SK-N-SH (cell line): Measurements from ENCODE around the gene SGSM2. TPM values are rescaled to one million over a fixed set of nuclear protein-coding genes. Genes with fewer than 3 reads are reported as not detected.

Experiments used
- CTCF ChIA-PET: fragments of 300-600, 350-600 bp; formaldehyde crosslinking; extraction: SDS; loops from one replicate; lab custom pipeline; 2021; lab: Yijun Ruan, JAX
- POLR2A ChIA-PET: fragments of 350-600 bp; sonication (Branson Sonifier 250); formaldehyde crosslinking; extraction: SDS; loops from one replicate; lab custom pipeline; 2020; ENCODE audit warnings: antibody characterized with exemption, inconsistent platforms; lab: Yijun Ruan, JAX
- DNase-seq: peaks from one replicate; pipeline ENCODE4 v3.0.0; 2012
- H2AFZ ChIP-seq: fragments of 200-600 bp; sonication (generic); 2 replicates; pipeline ENCODE4 v1.8.1; 2016; ENCODE audit warnings: antibody characterized with exemption, mild to moderate bottlenecking, low read depth
- H3F3A ChIP-seq: fragments of 200-600 bp; sonication (generic); replicated peaks from 2 replicates; pipeline ENCODE3; 2016; ENCODE audit warnings: antibody characterized with exemption, mild to moderate bottlenecking; ENCODE audit not compliant: insufficient read depth
- H3K27ac ChIP-seq, 2 experiments: fragments of 200-500 bp in 1 of 2; fragments of 200-600 bp in 1 of 2; sonication (Bioruptor generic) in 1 of 2; sonication (generic), shearing (Covaris generic) in 1 of 2; 2 replicates each; pipeline versions ENCODE4 v1.5.1 to v1.6.1; 2014 to 2016; ENCODE audit warnings: low read depth in 2 of 2, inconsistent platforms in 1 of 2, low read length in 1 of 2, mild to moderate bottlenecking in 1 of 2, mixed read lengths in 1 of 2
- H3K27me3 ChIP-seq: fragments of 200-600 bp; sonication (generic), shearing (Covaris generic); 2 replicates; pipeline ENCODE4 v1.6.1; 2016; ENCODE audit warnings: mixed run types; ENCODE audit not compliant: insufficient read depth
- H3K36me3 ChIP-seq, 2 experiments: fragments of 200-500 bp in 1 of 2; fragments of 200-600 bp in 1 of 2; sonication (Bioruptor generic) in 1 of 2; sonication (generic) in 1 of 2; replicated peaks in 1 of 2; 2 replicates each; pipeline versions ENCODE3 to v1.5.1; 2014 to 2016; ENCODE audit warnings: low read length in 1 of 2, mild to moderate bottlenecking in 1 of 2; ENCODE audit not compliant: insufficient read depth in 2 of 2, control insufficient read depth in 1 of 2
- H3K4me1 ChIP-seq, 2 experiments: fragments of 200-500 bp in 1 of 2; fragments of 200-600 bp in 1 of 2; sonication (Bioruptor generic) in 1 of 2; sonication (generic), shearing (Covaris generic) in 1 of 2; 2 replicates each; pipeline versions ENCODE4 v1.5.1 to v1.6.1; 2014 to 2016; ENCODE audit warnings: low read depth in 1 of 2, low read length in 1 of 2, mixed run types in 1 of 2; ENCODE audit not compliant: insufficient read depth in 2 of 2, control insufficient read depth in 1 of 2
- H3K4me2 ChIP-seq: fragments of 200-600 bp; sonication (generic), shearing (Covaris generic); 2 replicates; pipeline ENCODE4 v1.6.1; 2017; ENCODE audit warnings: mixed run types
- H3K4me3 ChIP-seq, 2 experiments: fragments of 200-500 bp in 1 of 2; fragments of 200-600 bp in 1 of 2; sonication (Bioruptor generic) in 1 of 2; sonication (generic), shearing (Covaris generic) in 1 of 2; 2 replicates each; pipeline versions ENCODE4 v1.5.1 to v1.8.1; 2014 to 2016; ENCODE audit warnings: low read depth in 2 of 2, inconsistent platforms in 1 of 2, low read length in 1 of 2, mild to moderate bottlenecking in 1 of 2, mixed read lengths in 1 of 2, moderate library complexity in 1 of 2
- H3K79me2 ChIP-seq: fragments of 200-600 bp; sonication (generic); 2 replicates; pipeline ENCODE4 v1.8.1; 2017; ENCODE audit warnings: mild to moderate bottlenecking; ENCODE audit not compliant: insufficient read depth
- H3K9ac ChIP-seq: fragments of 200-600 bp; sonication (generic); 2 replicates; pipeline ENCODE4 v1.6.1; 2017; ENCODE audit warnings: mixed run types
- H3K9me2 ChIP-seq: fragments of 200-600 bp; sonication (generic); 2 replicates; pipeline ENCODE4 v1.6.1; 2017; ENCODE audit warnings: mixed run types
- H3K9me3 ChIP-seq: fragments of 200-600 bp; sonication (generic); 2 replicates; pipeline ENCODE4 v1.6.1; 2017; ENCODE audit warnings: mixed run types, mild to moderate bottlenecking, moderate library complexity
- H4K20me1 ChIP-seq: fragments of 200-600 bp; sonication (generic); 2 replicates; pipeline ENCODE4 v1.6.1; 2017; ENCODE audit warnings: mild to moderate bottlenecking, mixed run types; ENCODE audit not compliant: insufficient read depth
- CTCF ChIP-seq: fragments of 200-600 bp; sonication (generic); IDR thresholded peaks from 2 replicates; pipeline ENCODE4 v1.6.1; 2017; ENCODE audit warnings: antibody characterized with exemption, mild to moderate bottlenecking, moderate library complexity
- ELF1 ChIP-seq: IDR thresholded peaks from 2 replicates; pipeline ENCODE4 v1.4.0; 2012
- EP300 ChIP-seq, 2 experiments: IDR thresholded peaks; 2 replicates each; pipeline versions ENCODE4 v1.4.0 to v1.6.1; 2012; ENCODE audit warnings: borderline replicate concordance in 1 of 2, low read depth in 1 of 2, low read length in 1 of 2
- FOSL2 ChIP-seq: IDR thresholded peaks from 2 replicates; pipeline ENCODE4 v1.4.0; 2012; ENCODE audit warnings: low read depth, mild to moderate bottlenecking, moderate library complexity, borderline replicate concordance
- FOXM1 ChIP-seq: IDR thresholded peaks from 2 replicates; pipeline ENCODE4 v1.4.0; 2012; ENCODE audit warnings: low read depth, mild to moderate bottlenecking
- IRF3 ChIP-seq: fragments of 150-350 bp; IDR thresholded peaks from 2 replicates; pipeline ENCODE4 v1.6.1; 2016; ENCODE audit warnings: mild to moderate bottlenecking, low read depth, low read length
- JUND ChIP-seq: IDR thresholded peaks from 2 replicates; pipeline ENCODE4 v1.4.0; 2012
- MAX ChIP-seq: IDR thresholded peaks from 2 replicates; pipeline ENCODE4 v1.4.0; 2012; ENCODE audit warnings: low read depth
- MEF2A ChIP-seq: IDR thresholded peaks from 2 replicates; pipeline ENCODE4 v1.4.0; 2012; ENCODE audit warnings: low read depth, borderline replicate concordance
- NFIC ChIP-seq: IDR thresholded peaks from 2 replicates; pipeline ENCODE4 v1.4.0; 2012; ENCODE audit warnings: borderline replicate concordance
- POLR2AphosphoS5 ChIP-seq: IDR thresholded peaks from 2 replicates; pipeline ENCODE4 v1.6.1; 2012; ENCODE audit warnings: low read depth, low read length
- RCOR1 ChIP-seq: fragments of 150-350 bp; IDR thresholded peaks from 2 replicates; pipeline ENCODE4 v1.6.1; 2017; ENCODE audit warnings: antibody characterized with exemption, low read length
- REST ChIP-seq: IDR thresholded peaks from 2 replicates; pipeline ENCODE4 v1.6.1; 2012; ENCODE audit warnings: mild to moderate bottlenecking, low read depth, low read length, moderate library complexity
- RFX5 ChIP-seq: IDR thresholded peaks from 2 replicates; pipeline ENCODE4 v1.6.1; 2012; ENCODE audit warnings: mild to moderate bottlenecking, improper control_type of control experiment, low read length
- RXRA ChIP-seq: IDR thresholded peaks from 2 replicates; pipeline ENCODE4 v1.4.0; 2012; ENCODE audit warnings: low read depth, mild to moderate bottlenecking, borderline replicate concordance
- SMC3 ChIP-seq: IDR thresholded peaks from 2 replicates; pipeline ENCODE4 v1.6.1; 2012; ENCODE audit warnings: low read depth, low read length, improper control_type of control experiment
- TCF12 ChIP-seq: IDR thresholded peaks from 2 replicates; pipeline ENCODE4 v1.4.0; 2012
- TEAD4 ChIP-seq: IDR thresholded peaks from 2 replicates; pipeline ENCODE4 v1.4.0; 2012; ENCODE audit warnings: mild to moderate bottlenecking, borderline replicate concordance; ENCODE audit not compliant: insufficient read depth
- YY1 ChIP-seq: IDR thresholded peaks from 2 replicates; pipeline ENCODE4 v1.4.0; 2012; ENCODE audit warnings: low read depth, mild to moderate bottlenecking
- ZBTB33 ChIP-seq: IDR thresholded peaks from 2 replicates; pipeline ENCODE4 v1.4.0; 2012; ENCODE audit warnings: low read depth, borderline replicate concordance
- WGBS: methylation state at CpG from one replicate; pipeline ENCODE4 v1.1.6; 2017; ENCODE audit warnings: low lambda C conversion rate; 5-methylcytosine and 5-hydroxymethylcytosine counted together
- polyA plus RNA-seq, 3 experiments: library from polyadenylated mRNA; depleted of rRNA; stranded (reverse); fragments of >200 nt; gene quantifications; 2 replicates each; pipeline ENCODE4 v1.2.3, GENCODE V29; 2012

The SGSM2 gene
- polyA plus RNA-seq, 1 of the 3 experiments (the other 2 are of a cell fraction): 85.9 TPM

GRCh38 chr17:2378905-2379304, 41.6 kb downstream of the SGSM2 start (continued):
- TF ChIP-seq CTCF: no peak
- no peak for TF ChIP-seq TEAD4
- TF ChIP-seq RXRA: no peak
- TF ChIP-seq MAX: no peak
- TF ChIP-seq JUND: no peak
- no peak for TF ChIP-seq NFIC
- TF ChIP-seq FOXM1: no peak
- no peak for TF ChIP-seq RCOR1
- no peak for TF ChIP-seq ELF1
- TF ChIP-seq RFX5: no peak

- WGBS: 82% methylated on average over 10 of the region's 25 CpGs
These were observed 42.4 kb downstream of the SGSM2 start for GRCh38 chr17:2379489-2380225.

More at GRCh38 chr17:2379489-2380225, 42.4 kb downstream of the SGSM2 start:
- Histone ChIP-seq H3K79me2 (no peaks in the 10 kb centered on the region), H3K9me3 (no peaks in the 10 kb centered on the region), H3K4me3 (no peak overlapping the region), H3F3A (peaks cover 10% of the 10 kb centered on the region), H3K4me1 (peaks cover 0 to 50% of the 10 kb centered on the region in 2 experiments; a peak in 1 of 4 replicates), H3K4me2 (no peak overlapping the region), H4K20me1 (no peaks in the 10 kb centered on the region), H3K36me3 (peaks cover 6 to 48% of the 10 kb centered on the region in 2 experiments), H3K27me3 (no peaks in the 10 kb centered on the region), H3K27ac (peak overlapping the region in 1 of 2 experiments; percentile 97; a peak in 2 of 4 replicates), H3K9me2 (no peaks in the 10 kb centered on the region), H2AFZ (no peak overlapping the region), H3K9ac (no peak overlapping the region)
- ChIA-PET CTCF (interaction anchor here (1.7 to 26.4 kb wide), 3 partner anchors 12 to 29 kb away, joined by 6 to 654 read pairs (median 62); partner anchors contain the start of gene MNT), POLR2A (interaction anchor here (1.3 kb wide), 1 partner anchor 9 kb away, joined by 3 read pairs; no protein-coding TSS in a partner anchor)
- DNase-seq: no peak
- TF ChIP-seq RXRA (no peak), EP300 (IDR thresholded peaks at IDR 0.05; ENCODE audit: borderline replicate concordance in 1 of 2, low read depth in 1 of 2, low read length in 1 of 2) (no peak), SMC3 (no peak), POLR2AphosphoS5 (no peak), IRF3 (no peak), ELF1 (no peak), YY1 (no peak), MEF2A (no peak), FOXM1 (no peak), JUND (no peak), ZBTB33 (no peak), FOSL2 (no peak), REST (no peak), TCF12 (no peak), MAX (no peak)
